IMR-90 (cell line): ENCODE measurements around the gene UBL7. TPM values are rescaled to one million over a fixed set of nuclear protein-coding genes. Genes with fewer than 3 reads are reported as not detected.
A peak's percentile ranks its signal among the peaks of the same experiment; 100 is the strongest.

ENCODE experiments used
- ATAC-seq: fragments of 200-7000 bp; cut with Tn5 transposase; 2 replicates; pipeline ENCODE4 v1.9.1; 2020; ENCODE audit warnings: low read depth, mild to moderate bottlenecking, moderate library complexity
- BruUV-seq: library from RNA; stranded (reverse); fragments of 400-500 nt; replicated peaks from 2 replicates; lab custom pipeline; 2021; lab: Mats Ljungman, UMichigan
- CTCF ChIA-PET: fragments of 300-600 bp; formaldehyde crosslinking; extraction: SDS; loops from one replicate; lab custom pipeline; 2021; ENCODE audit warnings: antibody characterized with exemption; lab: Yijun Ruan, JAX
- POLR2A ChIA-PET: fragments of 300-600 bp; sonication (Branson Sonifier 250); formaldehyde crosslinking; loops from one replicate; lab custom pipeline; 2022; ENCODE audit warnings: antibody characterized with exemption; ENCODE audit not compliant: unreplicated experiment; lab: Charles Lee
- DNase-seq: peaks from one replicate; pipeline ENCODE4 v3.0.0; 2013
- H2AFZ ChIP-seq: replicated peaks from 2 replicates; pipeline ENCODE3; 2013; ENCODE audit warnings: low read length, mild to moderate bottlenecking; ENCODE audit not compliant: poor library complexity
- H2AK5ac ChIP-seq: 2 replicates; pipeline ENCODE4 v1.6.1; 2013; ENCODE audit warnings: low read depth, low read length, inconsistent platforms
- H2AK9ac ChIP-seq: replicated peaks from 2 replicates; pipeline ENCODE3; 2013; ENCODE audit warnings: mild to moderate bottlenecking, low read depth, low read length, moderate library complexity; ENCODE audit not compliant: poor library complexity
- H2BK120ac ChIP-seq: 2 replicates; pipeline ENCODE4 v1.6.1; 2013; ENCODE audit warnings: low read depth, low read length, inconsistent platforms
- H2BK15ac ChIP-seq: 3 replicates; pipeline ENCODE4 v1.6.1; 2013; ENCODE audit warnings: low read depth, low read length, inconsistent platforms
- H2BK20ac ChIP-seq: 2 replicates; pipeline ENCODE4 v1.6.1; 2013; ENCODE audit warnings: low read depth, mild to moderate bottlenecking, inconsistent platforms, low read length, moderate library complexity
- H2BK5ac ChIP-seq: 2 replicates; pipeline ENCODE4 v1.6.1; 2013; ENCODE audit warnings: mild to moderate bottlenecking, low read depth, low read length, inconsistent platforms; ENCODE audit not compliant: poor library complexity, severe bottlenecking
- H3K14ac ChIP-seq: replicated peaks from 2 replicates; pipeline ENCODE4 v1.6.1; 2013; ENCODE audit warnings: low read depth, low read length, inconsistent platforms
- H3K18ac ChIP-seq: 2 replicates; pipeline ENCODE4 v1.6.1; 2013; ENCODE audit warnings: low read depth, low read length, control low read depth
- H3K23ac ChIP-seq: 2 replicates; pipeline ENCODE4 v1.6.1; 2013; ENCODE audit warnings: low read depth, low read length, inconsistent platforms
- H3K27ac ChIP-seq: 2 replicates; pipeline ENCODE4 v1.5.1; 2013; ENCODE audit warnings: mild to moderate bottlenecking, control low read depth, low read length; ENCODE audit not compliant: insufficient read depth
- H3K27me3 ChIP-seq: 2 replicates; pipeline ENCODE4 v1.6.1; 2013; ENCODE audit warnings: low read length; ENCODE audit not compliant: control insufficient read depth, insufficient read depth
- H3K36me3 ChIP-seq: 2 replicates; pipeline ENCODE4 v1.6.1; 2013; ENCODE audit warnings: low read length, mixed read lengths; ENCODE audit not compliant: control insufficient read depth, insufficient read depth
- H3K4ac ChIP-seq: 2 replicates; pipeline ENCODE4 v1.6.1; 2013; ENCODE audit warnings: low read depth, low read length, inconsistent platforms
- H3K4me1 ChIP-seq: 2 replicates; pipeline ENCODE4 v1.6.1; 2013; ENCODE audit warnings: low read length, mixed read lengths; ENCODE audit not compliant: control insufficient read depth, insufficient read depth
- H3K4me2 ChIP-seq: 2 replicates; pipeline ENCODE4 v1.6.1; 2013; ENCODE audit warnings: low read depth, mild to moderate bottlenecking, control low read depth, low read length, moderate library complexity
- H3K4me3 ChIP-seq: 2 replicates; pipeline ENCODE4 v1.5.1; 2013; ENCODE audit warnings: low read depth, mild to moderate bottlenecking, control low read depth, low read length, moderate library complexity; ENCODE audit not compliant: insufficient read depth
- H3K56ac ChIP-seq: 2 replicates; pipeline ENCODE4 v1.6.1; 2013; ENCODE audit warnings: low read length, inconsistent platforms; ENCODE audit not compliant: insufficient read depth; ENCODE audit errors: extremely low read depth
- H3K79me1 ChIP-seq, 2 experiments: 2 replicates each; pipeline ENCODE4 v1.6.1; 2013; ENCODE audit warnings: low read length in 2 of 2, inconsistent platforms in 1 of 2, low read depth in 1 of 2
- H3K9ac ChIP-seq: 2 replicates; pipeline ENCODE4 v1.6.1; 2013; ENCODE audit warnings: low read depth, low read length, control low read depth
- H3K9me1 ChIP-seq: 2 replicates; pipeline ENCODE4 v1.6.1; 2013; ENCODE audit warnings: low read length, inconsistent platforms; ENCODE audit not compliant: insufficient read depth
- H3K9me3 ChIP-seq: 2 replicates; pipeline ENCODE4 v1.6.1; 2013; ENCODE audit warnings: low read length; ENCODE audit not compliant: control insufficient read depth, insufficient read depth
- H4K20me1 ChIP-seq: 2 replicates; pipeline ENCODE4 v1.6.1; 2013; ENCODE audit warnings: low read length, inconsistent platforms; ENCODE audit not compliant: insufficient read depth
- H4K5ac ChIP-seq: 2 replicates; pipeline ENCODE4 v1.6.1; 2013; ENCODE audit warnings: mild to moderate bottlenecking, low read depth, low read length, control low read depth
- H4K8ac ChIP-seq, 2 experiments: 2 replicates each; pipeline ENCODE4 v1.6.1; 2013; ENCODE audit warnings: low read depth in 2 of 2, low read length in 2 of 2, control low read depth in 1 of 2, inconsistent platforms in 1 of 2
- H4K91ac ChIP-seq: 2 replicates; pipeline ENCODE4 v1.6.1; 2013; ENCODE audit warnings: low read depth, low read length, inconsistent platforms; ENCODE audit not compliant: insufficient read depth
- BHLHE40 ChIP-seq: fragments of 150-350 bp; IDR thresholded peaks from 2 replicates; pipeline ENCODE4 v1.6.1; 2016; ENCODE audit warnings: mild to moderate bottlenecking, low read depth, low read length
- CEBPB ChIP-seq: IDR thresholded peaks from 2 replicates; pipeline ENCODE4 v1.6.1; 2012; ENCODE audit warnings: low read depth, low read length, improper control_type of control experiment
- CHD1 ChIP-seq: IDR thresholded peaks from 2 replicates; pipeline ENCODE4 v1.6.1; 2012; ENCODE audit warnings: low read depth, low read length, improper control_type of control experiment
- FOS ChIP-seq: fragments of 150-350 bp; IDR thresholded peaks from 2 replicates; pipeline ENCODE4 v1.6.1; 2016; ENCODE audit warnings: low read depth, low read length
- MAZ ChIP-seq: IDR thresholded peaks from 2 replicates; pipeline ENCODE4 v1.6.1; 2012; ENCODE audit warnings: low read depth, mild to moderate bottlenecking, low read length, improper control_type of control experiment, moderate library complexity, borderline replicate concordance
- MXI1 ChIP-seq: IDR thresholded peaks from 2 replicates; pipeline ENCODE4 v1.6.1; 2012; ENCODE audit warnings: low read depth, mild to moderate bottlenecking, low read length, moderate library complexity, borderline replicate concordance
- NFE2L2 ChIP-seq: fragments of 150-350 bp; IDR thresholded peaks from 2 replicates; pipeline ENCODE4 v1.6.1; 2016; ENCODE audit warnings: low read depth, mild to moderate bottlenecking, low read length
- POLR2A ChIP-seq: IDR thresholded peaks from 2 replicates; pipeline ENCODE4 v1.6.1; 2012; ENCODE audit warnings: mild to moderate bottlenecking, low read depth, low read length
- RAD21 ChIP-seq: IDR thresholded peaks from 2 replicates; pipeline ENCODE4 v1.6.1; 2012; ENCODE audit warnings: low read length, improper control_type of control experiment
- RCOR1 ChIP-seq: IDR thresholded peaks from 2 replicates; pipeline ENCODE4 v1.6.1; 2012; ENCODE audit warnings: mild to moderate bottlenecking, low read length, improper control_type of control experiment; ENCODE audit not compliant: insufficient replicate concordance
- RFX5 ChIP-seq: IDR thresholded peaks from 2 replicates; pipeline ENCODE4 v1.8.0; 2012; ENCODE audit warnings: low read depth, mild to moderate bottlenecking, low read length, moderate library complexity
- SMC3 ChIP-seq: fragments of 150-350 bp; IDR thresholded peaks from 2 replicates; pipeline ENCODE4 v1.6.1; 2016; ENCODE audit warnings: low read depth, mild to moderate bottlenecking, antibody characterized with exemption, low read length, moderate library complexity
- WGBS, 2 experiments: methylation state at CpG; one replicate each; pipeline versions ENCODE4 v1.1.5 to v1.1.7; 2013; ENCODE audit warnings: missing lambda C conversion rate in 2 of 2; ENCODE audit not compliant: insufficient read length in 1 of 2; ENCODE audit errors: extremely low coverage in 2 of 2; 5-methylcytosine and 5-hydroxymethylcytosine counted together
- dilution Hi-C: fragments of 300-500 bp; cut with HindIII; formaldehyde crosslinking; loops from one replicate; pipeline ENCODE4 v1.14.3; 2018; ENCODE audit warnings: low sequenced_read_pairs; ENCODE audit not compliant: unreplicated experiment
- in situ Hi-C: fragments of 300-500 bp; cut with MboI; formaldehyde crosslinking; loops from 3 replicates; pipeline ENCODE4 v1.14.3; 2019; ENCODE audit warnings: low sequenced_read_pairs, inconsistent platforms, mixed read lengths
- intact Hi-C: fragments of 100-400 bp; cut with micrococcal nuclease; formaldehyde crosslinking; loops from 2 replicates; pipeline ENCODE4 v1.10.0; 2022
- polyA plus RNA-seq, 3 experiments: library from polyadenylated mRNA; depleted of rRNA; stranded (reverse); fragments of >200 nt; gene quantifications; 2 replicates each; pipeline ENCODE4 v1.2.3, GENCODE V29; 2012; ENCODE audit warnings: low replicate concordance in 1 of 3
- total RNA-seq: library from RNA; depleted of rRNA; stranded (reverse); fragments of >200 nt; gene quantifications from 2 replicates; pipeline ENCODE4 v1.2.3, GENCODE V29; 2012
- TF ChIP-seq, protein P1 (sequence below): conservative IDR thresholded peaks from 2 replicates; pipeline ENCODE4 v1.5.1; 2012; ENCODE audit warnings: mild to moderate bottlenecking, low read depth, low read length, improper control_type of control experiment
- TF ChIP-seq, protein P2 (sequence below): fragments of 150-350 bp; IDR thresholded peaks from 2 replicates; pipeline ENCODE4 v1.6.1; 2017; ENCODE audit warnings: mild to moderate bottlenecking, antibody characterized with exemption, low read length, low read depth
- TF ChIP-seq, protein P3 (sequence below): fragments of 150-350 bp; IDR thresholded peaks from 2 replicates; pipeline ENCODE4 v1.6.1; 2016; ENCODE audit warnings: low read depth, mild to moderate bottlenecking, low read length, moderate library complexity, borderline replicate concordance

Gene UBL7
- total and polyA plus RNA-seq, 2 of the 4 experiments (the other 2 are of a cell fraction): 68.1 to 78.4 TPM

DNA sequence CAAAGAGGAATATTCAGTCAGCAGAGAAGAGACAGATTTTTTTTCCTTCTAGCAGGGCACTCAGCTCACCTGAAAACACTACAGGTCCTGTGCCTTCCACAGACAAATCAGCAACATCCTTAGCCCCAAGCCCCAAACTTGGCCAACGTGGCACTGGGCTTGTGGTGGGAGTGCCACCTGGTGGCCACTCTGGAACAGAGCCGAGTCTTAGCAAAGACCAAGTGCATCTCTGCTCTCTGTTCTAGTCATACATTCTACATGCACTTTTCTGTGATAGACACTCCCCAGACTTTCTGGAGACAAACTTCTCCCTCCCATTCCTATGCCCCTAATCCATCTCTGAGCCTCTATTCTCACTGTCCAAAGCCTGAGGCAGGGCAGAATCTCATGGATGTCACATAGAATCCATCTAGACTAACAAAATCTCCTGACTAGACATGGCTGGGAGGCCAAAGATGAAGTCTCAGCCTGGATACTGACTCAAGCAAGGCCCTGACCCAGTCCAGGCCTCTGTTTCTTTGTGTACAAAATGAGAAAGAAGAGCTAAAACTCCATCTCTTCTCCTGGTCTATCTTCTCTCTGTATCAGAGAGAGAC is 22.1 kb downstream of the UBL7 start:
- Histone ChIP-seq H3K23ac (no peak overlapping the region), H4K20me1 (no peaks in the 10 kb centered on the region), H2AFZ (peak overlapping the region; percentile 73), H3K9me3 (no peaks in the 10 kb centered on the region), H3K4me2 (no peak overlapping the region), H2BK15ac (0 out of 3 replicates have a peak overlapping the region, but pooled peaks have one; percentile 12), H3K18ac (no peak overlapping the region), H3K4ac (no peak overlapping the region), H3K36me3 (no peaks in the 10 kb centered on the region), H4K5ac (no peak overlapping the region), H2BK20ac (peak overlapping the region; percentile 12; the same call in 1 of the 2 replicates), H3K14ac (no peak overlapping the region), H3K4me1 (peaks cover 14% of the 10 kb centered on the region), H3K27ac (no peak overlapping the region), H3K9me1 (peaks cover 16% of the 10 kb centered on the region), H4K91ac (no peak overlapping the region), H2AK5ac (no peak overlapping the region), H2BK5ac (no peak overlapping the region), H4K8ac (no peak overlapping the region), H2AK9ac (no peak overlapping the region), H3K56ac (no peak overlapping the region), H3K9ac (no peak overlapping the region), H3K4me3 (no peak overlapping the region), H2BK120ac (no peak overlapping the region; the same call in 1 of the 2 replicates), H3K79me1 (peaks cover 0 to 11% of the 10 kb centered on the region in 2 experiments; a peak in 2 of 4 replicates), H3K27me3 (no peaks in the 10 kb centered on the region)
- DNase-seq: peak; percentile 77
- in situ Hi-C loops (loop anchor here (5.0 kb wide), 1 partner anchor 57 kb away; no protein-coding TSS in a partner anchor), dilution Hi-C loops (no loop called here), intact Hi-C loops (loop anchor here (1.0 to 2.0 kb wide), 2 partner anchors 57 to 64 kb away; no protein-coding TSS in a partner anchor)
- POLR2A ChIA-PET: no interaction called here
- no peak for TF ChIP-seq CHD1
- no peak for TF ChIP-seq BHLHE40
- TF ChIP-seq MAZ: no peak; the same call in 1 of the 2 replicates
- peak; percentile 99 for TF ChIP-seq SMC3
- peak; percentile 49 for TF ChIP-seq POLR2A
- TF ChIP-seq, protein P1, sequence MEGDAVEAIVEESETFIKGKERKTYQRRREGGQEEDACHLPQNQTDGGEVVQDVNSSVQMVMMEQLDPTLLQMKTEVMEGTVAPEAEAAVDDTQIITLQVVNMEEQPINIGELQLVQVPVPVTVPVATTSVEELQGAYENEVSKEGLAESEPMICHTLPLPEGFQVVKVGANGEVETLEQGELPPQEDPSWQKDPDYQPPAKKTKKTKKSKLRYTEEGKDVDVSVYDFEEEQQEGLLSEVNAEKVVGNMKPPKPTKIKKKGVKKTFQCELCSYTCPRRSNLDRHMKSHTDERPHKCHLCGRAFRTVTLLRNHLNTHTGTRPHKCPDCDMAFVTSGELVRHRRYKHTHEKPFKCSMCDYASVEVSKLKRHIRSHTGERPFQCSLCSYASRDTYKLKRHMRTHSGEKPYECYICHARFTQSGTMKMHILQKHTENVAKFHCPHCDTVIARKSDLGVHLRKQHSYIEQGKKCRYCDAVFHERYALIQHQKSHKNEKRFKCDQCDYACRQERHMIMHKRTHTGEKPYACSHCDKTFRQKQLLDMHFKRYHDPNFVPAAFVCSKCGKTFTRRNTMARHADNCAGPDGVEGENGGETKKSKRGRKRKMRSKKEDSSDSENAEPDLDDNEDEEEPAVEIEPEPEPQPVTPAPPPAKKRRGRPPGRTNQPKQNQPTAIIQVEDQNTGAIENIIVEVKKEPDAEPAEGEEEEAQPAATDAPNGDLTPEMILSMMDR: peak; percentile 95
- no peak for TF ChIP-seq CEBPB
- TF ChIP-seq, protein P2, sequence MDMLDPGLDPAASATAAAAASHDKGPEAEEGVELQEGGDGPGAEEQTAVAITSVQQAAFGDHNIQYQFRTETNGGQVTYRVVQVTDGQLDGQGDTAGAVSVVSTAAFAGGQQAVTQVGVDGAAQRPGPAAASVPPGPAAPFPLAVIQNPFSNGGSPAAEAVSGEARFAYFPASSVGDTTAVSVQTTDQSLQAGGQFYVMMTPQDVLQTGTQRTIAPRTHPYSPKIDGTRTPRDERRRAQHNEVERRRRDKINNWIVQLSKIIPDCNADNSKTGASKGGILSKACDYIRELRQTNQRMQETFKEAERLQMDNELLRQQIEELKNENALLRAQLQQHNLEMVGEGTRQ: no peak
- TF ChIP-seq, protein P3, sequence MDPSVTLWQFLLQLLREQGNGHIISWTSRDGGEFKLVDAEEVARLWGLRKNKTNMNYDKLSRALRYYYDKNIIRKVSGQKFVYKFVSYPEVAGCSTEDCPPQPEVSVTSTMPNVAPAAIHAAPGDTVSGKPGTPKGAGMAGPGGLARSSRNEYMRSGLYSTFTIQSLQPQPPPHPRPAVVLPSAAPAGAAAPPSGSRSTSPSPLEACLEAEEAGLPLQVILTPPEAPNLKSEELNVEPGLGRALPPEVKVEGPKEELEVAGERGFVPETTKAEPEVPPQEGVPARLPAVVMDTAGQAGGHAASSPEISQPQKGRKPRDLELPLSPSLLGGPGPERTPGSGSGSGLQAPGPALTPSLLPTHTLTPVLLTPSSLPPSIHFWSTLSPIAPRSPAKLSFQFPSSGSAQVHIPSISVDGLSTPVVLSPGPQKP: no peak
- peak; percentile 99 for TF ChIP-seq RAD21
- no peak for TF ChIP-seq RFX5
- no peak for TF ChIP-seq NFE2L2
- TF ChIP-seq FOS: no peak
- no peak for TF ChIP-seq MXI1
- no peak for TF ChIP-seq RCOR1
- WGBS, 2 experiments: no CpG with 5 or more reads among the region's 2 CpGs
- peak; percentile 68 for ATAC-seq
- CTCF ChIA-PET: interaction anchor here (1.0 to 3.5 kb wide), 3 partner anchors 9 to 64 kb away, joined by 3 to 31 read pairs (median 3); no protein-coding TSS in a partner anchor
- no TSS peak for BruUV-seq
